ENCODE data around the gene TMC6.

TMC6 gene

DNA sequence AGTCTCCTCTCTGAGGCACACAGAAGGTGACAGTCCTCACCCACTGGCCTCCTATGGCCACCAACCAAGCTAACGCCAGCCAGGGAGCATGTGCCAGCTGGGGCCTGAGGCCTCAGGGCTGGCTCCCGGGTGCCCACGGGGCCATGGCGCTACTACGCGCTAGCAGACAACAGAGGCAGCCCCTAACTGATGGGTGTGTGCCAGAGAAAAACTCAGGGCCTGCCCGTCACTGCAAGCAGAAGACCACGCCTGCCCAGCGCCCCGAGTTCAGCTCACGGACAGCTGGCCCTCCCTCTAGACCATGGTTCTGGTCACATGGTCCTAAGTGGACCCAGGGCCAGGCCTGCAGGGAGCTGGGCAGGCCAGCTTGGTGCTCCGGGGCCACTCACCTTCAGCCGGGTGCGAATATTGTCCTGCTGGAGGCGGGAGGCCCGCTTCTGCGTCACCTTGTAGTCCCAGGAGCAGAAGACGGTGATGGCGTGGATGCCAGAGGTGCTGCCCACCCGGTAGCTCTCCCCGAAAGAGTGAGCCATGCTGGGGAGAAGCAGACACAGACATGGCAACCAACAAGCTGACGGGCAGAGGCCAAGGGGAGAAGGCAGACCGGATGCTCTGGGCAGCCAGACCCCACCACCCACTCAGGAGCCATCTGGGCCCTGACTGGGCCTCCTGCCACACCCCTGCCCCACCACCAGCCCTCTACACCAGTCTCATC lies 6.2 kb downstream of the TMC6 start:
- Histone ChIP-seq H3K36me3 (ENCODE audit: insufficient read depth, low read length) (peaks cover 17% of the 10 kb centered on the region), H3K27ac (ENCODE audit: low read length) (peak overlapping the region; percentile 76), H2AFZ (ENCODE audit: low read depth, low read length) (no peak overlapping the region), H3K79me2 (ENCODE audit: insufficient read depth, low read length) (no peaks in the 10 kb centered on the region), H3K4me2 (ENCODE audit: insufficient read depth, low read length) (peak overlapping the region; percentile 45), H3K4me3 (ENCODE audit: low read depth in 1 of 2, low read length in 2 of 2) (peak overlapping the region in 1 of 2 experiments; percentile 25; a peak in 1 of 4 replicates), H4K20me1 (ENCODE audit: insufficient read depth, low read length) (no peaks in the 10 kb centered on the region), H3K27me3 (ENCODE audit: insufficient read depth, low read length, poor library complexity) (no peaks in the 10 kb centered on the region), H3K9me3 (ENCODE audit: insufficient read depth, low read length, severe bottlenecking) (no peaks in the 10 kb centered on the region), H3K9ac (ENCODE audit: low read depth, low read length) (peak overlapping the region; percentile 39), H3K4me1 (ENCODE audit: insufficient read depth, low read length) (peaks cover 44% of the 10 kb centered on the region)
- no peak for ATAC-seq (ENCODE audit: insufficient read depth, low read depth)
- TF ChIP-seq, protein P1, sequence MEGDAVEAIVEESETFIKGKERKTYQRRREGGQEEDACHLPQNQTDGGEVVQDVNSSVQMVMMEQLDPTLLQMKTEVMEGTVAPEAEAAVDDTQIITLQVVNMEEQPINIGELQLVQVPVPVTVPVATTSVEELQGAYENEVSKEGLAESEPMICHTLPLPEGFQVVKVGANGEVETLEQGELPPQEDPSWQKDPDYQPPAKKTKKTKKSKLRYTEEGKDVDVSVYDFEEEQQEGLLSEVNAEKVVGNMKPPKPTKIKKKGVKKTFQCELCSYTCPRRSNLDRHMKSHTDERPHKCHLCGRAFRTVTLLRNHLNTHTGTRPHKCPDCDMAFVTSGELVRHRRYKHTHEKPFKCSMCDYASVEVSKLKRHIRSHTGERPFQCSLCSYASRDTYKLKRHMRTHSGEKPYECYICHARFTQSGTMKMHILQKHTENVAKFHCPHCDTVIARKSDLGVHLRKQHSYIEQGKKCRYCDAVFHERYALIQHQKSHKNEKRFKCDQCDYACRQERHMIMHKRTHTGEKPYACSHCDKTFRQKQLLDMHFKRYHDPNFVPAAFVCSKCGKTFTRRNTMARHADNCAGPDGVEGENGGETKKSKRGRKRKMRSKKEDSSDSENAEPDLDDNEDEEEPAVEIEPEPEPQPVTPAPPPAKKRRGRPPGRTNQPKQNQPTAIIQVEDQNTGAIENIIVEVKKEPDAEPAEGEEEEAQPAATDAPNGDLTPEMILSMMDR (IDR thresholded peaks at IDR 0.05; ENCODE audit: borderline replicate concordance, extremely low read depth, low read length, poor library complexity, severe bottlenecking): no peak
- TF ChIP-seq EZH2 (IDR thresholded peaks at IDR 0.05; ENCODE audit: borderline replicate concordance, low read depth, low read length, severe bottlenecking): no peak
- no peak for DNase-seq

DNA sequence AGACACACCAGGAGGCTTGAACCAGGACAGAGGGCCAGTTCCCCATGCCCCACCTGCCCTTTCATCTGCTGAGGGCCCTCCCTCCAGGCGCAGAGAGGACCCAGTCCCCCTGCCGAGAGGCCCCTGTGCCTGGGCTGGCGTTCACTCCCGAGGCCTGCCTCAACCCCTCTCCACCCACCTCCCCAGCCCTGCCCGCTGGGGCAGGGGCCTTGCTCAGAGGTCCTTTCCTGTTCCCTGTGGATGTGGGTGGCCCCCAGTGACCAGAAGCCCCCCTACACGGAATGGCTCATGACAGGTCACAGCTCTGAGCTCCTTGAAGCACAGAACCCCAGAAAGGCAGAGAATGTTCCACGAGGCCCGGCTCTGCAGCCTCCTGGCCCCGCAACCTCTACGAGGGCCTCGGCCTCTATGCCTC lies 6.7 kb downstream of the TMC6 start:
- Histone ChIP-seq H3K9me3 (ENCODE audit: insufficient read depth, low read length, severe bottlenecking) (no peaks in the 10 kb centered on the region), H3K27ac (ENCODE audit: low read length) (peak overlapping the region; percentile 76), H2AFZ (ENCODE audit: low read depth, low read length) (no peak overlapping the region), H4K20me1 (ENCODE audit: insufficient read depth, low read length) (no peaks in the 10 kb centered on the region), H3K4me3 (ENCODE audit: low read depth in 1 of 2, low read length in 2 of 2) (peak overlapping the region in 1 of 2 experiments; percentile 25; a peak in 2 of 4 replicates), H3K79me2 (ENCODE audit: insufficient read depth, low read length) (no peaks in the 10 kb centered on the region), H3K4me2 (ENCODE audit: insufficient read depth, low read length) (peak overlapping the region; percentile 45), H3K9ac (ENCODE audit: low read depth, low read length) (peak overlapping the region; percentile 39), H3K36me3 (ENCODE audit: insufficient read depth, low read length) (peaks cover 17% of the 10 kb centered on the region), H3K27me3 (ENCODE audit: insufficient read depth, low read length, poor library complexity) (no peaks in the 10 kb centered on the region), H3K4me1 (ENCODE audit: insufficient read depth, low read length) (peaks cover 39% of the 10 kb centered on the region)
- TF ChIP-seq, protein P1 (IDR thresholded peaks at IDR 0.05; ENCODE audit: borderline replicate concordance, extremely low read depth, low read length, poor library complexity, severe bottlenecking): no peak
- TF ChIP-seq EZH2 (IDR thresholded peaks at IDR 0.05; ENCODE audit: borderline replicate concordance, low read depth, low read length, severe bottlenecking): no peak
- DNase-seq: no peak
- no peak; the same call in 2 of the 3 replicates for ATAC-seq (ENCODE audit: insufficient read depth, low read depth)

DNA sequence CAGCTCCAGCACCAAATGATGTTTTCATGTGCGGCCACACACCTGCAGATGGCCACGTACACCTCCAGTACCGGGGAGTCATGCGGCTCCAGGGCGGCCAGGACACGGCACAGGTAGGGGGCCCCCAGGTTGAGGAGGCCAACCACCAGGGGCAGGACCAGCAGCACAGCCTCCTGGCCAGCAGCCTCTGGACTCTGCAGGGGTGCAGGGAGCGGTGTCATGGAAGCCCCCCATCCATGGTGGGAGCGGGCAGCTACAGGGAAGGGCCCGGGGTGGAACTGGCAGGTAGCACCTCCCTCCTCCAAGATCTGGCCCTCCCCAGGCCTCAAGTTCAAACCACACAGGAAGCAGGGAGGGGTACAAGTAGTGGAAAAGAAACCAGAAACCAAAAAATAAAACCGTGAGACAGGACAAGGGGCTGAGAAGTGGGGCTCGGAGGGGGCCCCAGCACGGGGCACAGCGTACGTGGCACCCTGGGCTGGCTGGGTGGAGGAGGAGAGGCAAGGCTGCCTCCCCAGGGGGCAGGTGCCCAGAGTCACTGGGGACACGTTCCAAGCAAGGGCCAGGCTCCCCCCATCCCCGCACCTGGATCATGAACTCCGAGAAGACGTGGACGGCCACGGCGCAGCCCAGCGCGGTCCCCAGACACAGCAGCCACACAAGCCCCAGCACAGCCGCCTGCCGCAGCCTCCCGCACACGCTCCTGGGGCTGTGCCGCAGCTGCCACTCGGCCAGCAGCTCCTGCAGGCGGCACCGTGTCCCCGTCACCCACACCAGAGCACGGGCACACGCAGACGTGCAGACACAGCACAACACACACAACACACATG lies 7.4 kb downstream of the TMC6 start:
- Histone ChIP-seq H3K9me3 (ENCODE audit: insufficient read depth, low read length, severe bottlenecking) (no peaks in the 10 kb centered on the region), H3K79me2 (ENCODE audit: insufficient read depth, low read length) (no peaks in the 10 kb centered on the region), H3K27me3 (ENCODE audit: insufficient read depth, low read length, poor library complexity) (no peaks in the 10 kb centered on the region), H3K27ac (ENCODE audit: low read length) (peak overlapping the region; percentile 76), H3K9ac (ENCODE audit: low read depth, low read length) (peak overlapping the region; percentile 39), H3K36me3 (ENCODE audit: insufficient read depth, low read length) (peaks cover 17% of the 10 kb centered on the region), H3K4me1 (ENCODE audit: insufficient read depth, low read length) (peaks cover 32% of the 10 kb centered on the region), H4K20me1 (ENCODE audit: insufficient read depth, low read length) (no peaks in the 10 kb centered on the region), H2AFZ (ENCODE audit: low read depth, low read length) (no peak overlapping the region), H3K4me3 (ENCODE audit: low read depth in 1 of 2, low read length in 2 of 2) (peak overlapping the region in 1 of 2 experiments; percentile 25; a peak in 2 of 4 replicates), H3K4me2 (ENCODE audit: insufficient read depth, low read length) (peak overlapping the region; percentile 45)
- TF ChIP-seq EZH2 (IDR thresholded peaks at IDR 0.05; ENCODE audit: borderline replicate concordance, low read depth, low read length, severe bottlenecking): no peak
- TF ChIP-seq, protein P1 (IDR thresholded peaks at IDR 0.05; ENCODE audit: borderline replicate concordance, extremely low read depth, low read length, poor library complexity, severe bottlenecking): no peak
- ATAC-seq (ENCODE audit: insufficient read depth, low read depth): peak; percentile 81
- peak; percentile 77 for DNase-seq

Data from DND-41 (cell line).